Measurements from ENCODE around the gene SENP8.

Gene SENP8

DNA sequence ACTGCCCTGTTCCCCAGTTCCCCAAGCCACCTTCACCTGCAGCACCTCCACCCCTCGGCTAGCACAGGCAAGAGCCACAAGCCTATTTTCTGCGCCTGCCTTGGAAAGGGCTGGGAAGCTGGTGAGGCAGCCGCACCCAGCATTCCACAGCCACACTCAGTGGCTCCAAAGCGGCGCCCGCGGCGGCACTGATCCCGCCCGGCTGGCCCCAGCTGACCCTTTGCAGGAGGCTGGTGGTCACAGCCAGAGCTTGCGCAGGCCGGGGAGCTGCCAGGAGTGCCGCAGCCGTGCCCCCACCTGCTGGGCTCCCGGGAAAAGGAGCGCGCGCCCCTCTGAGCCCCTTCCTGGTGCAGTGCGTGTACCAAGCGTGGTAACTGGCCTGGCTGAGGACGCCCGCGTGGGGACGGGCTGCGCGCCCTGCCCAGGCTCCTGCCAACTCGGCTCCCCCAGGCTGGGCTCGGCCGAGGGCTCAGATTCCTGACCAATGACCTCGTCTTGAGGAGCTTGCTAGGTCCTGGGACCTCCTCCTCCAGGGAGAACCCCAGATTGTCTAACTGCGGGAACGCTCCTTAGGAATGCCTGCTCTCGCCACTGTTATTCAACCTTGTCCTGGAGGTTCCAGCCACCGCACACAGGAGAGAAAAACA lies 66.1 kb downstream of the SENP8 start:
- H3K27me3 ChIP-seq (ENCODE audit: control insufficient read depth, insufficient read depth, low read length, poor library complexity, severe bottlenecking), result peaks cover 24% of the 10 kb centered on the region
- peaks cover 21% of the 10 kb centered on the region for H3K4me1 ChIP-seq (ENCODE audit: control insufficient read depth, insufficient read depth, low read length)
- no peaks in the 10 kb centered on the region for H3K9me3 ChIP-seq (ENCODE audit: control insufficient read depth, low read length)
- no peak overlapping the region for H3K27ac ChIP-seq (ENCODE audit: insufficient read depth, low read depth, low read length, poor library complexity, severe bottlenecking)
- 4 to 7% methylated on average over 34 of the region's 34 CpGs for WGBS, 2 experiments
- H3K36me3 ChIP-seq (ENCODE audit: control insufficient read depth, insufficient read depth, low read length), result no peaks in the 10 kb centered on the region
- H3K4me3 ChIP-seq (ENCODE audit: insufficient read depth, low read depth, low read length), result peak overlapping the region; percentile 24

DNA sequence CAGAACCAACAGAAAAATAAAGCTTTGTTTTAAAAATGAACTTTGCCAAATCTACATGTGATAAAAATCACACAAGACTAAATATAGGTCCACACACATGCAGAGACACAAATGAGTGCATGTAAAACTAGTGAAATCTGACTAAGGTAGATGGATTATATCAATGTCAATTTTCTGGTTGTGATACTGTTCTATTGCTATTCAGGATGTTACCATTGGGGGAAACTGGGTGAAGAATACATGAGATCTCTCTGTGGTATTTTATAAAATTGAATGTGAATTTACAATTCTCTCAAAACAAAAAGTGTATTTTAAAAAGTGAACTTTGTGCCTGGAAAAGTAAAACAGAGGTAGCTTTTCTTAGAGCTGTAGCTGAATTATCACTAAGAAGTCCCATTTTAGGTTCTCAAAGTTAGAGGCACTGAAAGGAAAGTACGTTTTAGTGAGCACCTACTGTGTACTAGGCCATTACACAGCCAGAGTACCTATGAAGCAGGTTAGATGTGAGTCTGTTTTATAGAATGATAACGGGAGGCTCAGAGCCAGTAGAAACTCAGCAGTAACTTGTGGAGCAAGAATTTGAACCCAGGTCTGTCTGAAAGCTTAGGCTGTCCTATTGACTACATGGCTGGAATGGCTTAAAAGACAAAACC lies 71.2 kb downstream of the SENP8 start:
- H3K4me1 ChIP-seq (ENCODE audit: control insufficient read depth, insufficient read depth, low read length), result no peaks in the 10 kb centered on the region
- peaks cover 16% of the 10 kb centered on the region for H3K27me3 ChIP-seq (ENCODE audit: control insufficient read depth, insufficient read depth, low read length, poor library complexity, severe bottlenecking)
- H3K36me3 ChIP-seq (ENCODE audit: control insufficient read depth, insufficient read depth, low read length), result no peaks in the 10 kb centered on the region
- no peak overlapping the region for H3K27ac ChIP-seq (ENCODE audit: insufficient read depth, low read depth, low read length, poor library complexity, severe bottlenecking)
- H3K9me3 ChIP-seq (ENCODE audit: control insufficient read depth, low read length), result no peaks in the 10 kb centered on the region
- no peak overlapping the region for H3K4me3 ChIP-seq (ENCODE audit: insufficient read depth, low read depth, low read length)
- WGBS, 2 experiments, result 86 to 89% methylated on average over 2 of the region's 2 CpGs

DNA sequence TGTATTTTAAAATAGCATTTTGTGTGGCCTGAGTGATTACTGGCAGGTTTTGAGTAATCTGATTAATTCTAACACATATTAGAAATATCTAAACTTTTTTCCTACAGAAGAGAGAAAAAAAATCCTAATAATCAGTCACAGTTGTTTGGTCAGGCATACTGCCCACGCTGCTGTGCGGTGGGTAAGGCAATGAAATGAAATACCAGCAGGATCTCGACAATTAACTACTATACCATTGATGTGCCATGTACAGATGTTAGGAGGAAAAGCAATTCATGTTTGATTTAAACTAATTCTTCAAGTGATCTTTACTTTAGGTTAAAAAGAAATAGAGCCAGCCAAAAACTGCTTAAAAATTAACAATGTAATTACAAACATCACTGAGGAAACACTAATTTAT lies 74.2 kb downstream of the SENP8 start:
- WGBS, 2 experiments, result 88 to 100% methylated on average over 3 of the region's 3 CpGs

More for the DNA sequence above, 74.2 kb downstream of the SENP8 start:
- peaks cover 31% of the 10 kb centered on the region for H3K27me3 ChIP-seq (ENCODE audit: control insufficient read depth, insufficient read depth, low read length, poor library complexity, severe bottlenecking)
- no peak overlapping the region for H3K27ac ChIP-seq (ENCODE audit: insufficient read depth, low read depth, low read length, poor library complexity, severe bottlenecking)
- no peaks in the 10 kb centered on the region for H3K9me3 ChIP-seq (ENCODE audit: control insufficient read depth, low read length)
- no peaks in the 10 kb centered on the region for H3K36me3 ChIP-seq (ENCODE audit: control insufficient read depth, insufficient read depth, low read length)
- H3K4me1 ChIP-seq (ENCODE audit: control insufficient read depth, insufficient read depth, low read length), result peaks cover 3% of the 10 kb centered on the region
- H3K4me3 ChIP-seq (ENCODE audit: insufficient read depth, low read depth, low read length), result no peak overlapping the region
